ENCODE data around the gene DCST1. TPM values are rescaled to one million over a fixed set of nuclear protein-coding genes. Genes with fewer than 3 reads are reported as not detected.
A peak's percentile ranks its signal among the peaks of the same experiment; 100 is the strongest.

Gene DCST1
- total RNA-seq, 2 experiments from 2014 or later = 0.33 to 0.39 TPM

- ChIA-PET CTCF (interaction anchor here (1.0 to 1.6 kb wide), 4 partner anchors 9 to 57 kb away, joined by 3 to 5 read pairs (median 3); no protein-coding TSS in a partner anchor), POLR2A (interaction anchor here (0.6 to 10.7 kb wide), 12 partner anchors 9 to 123 kb away, joined by 3 to 189 read pairs (median 4); partner anchors contain the start of genes CKS1B, FLAD1, PBXIP1 and ZBTB7B)
- H3K27ac ChIP-seq (ENCODE audit: low read depth in 1 of 2, low read length in 2 of 2) = peak overlapping the region; percentile 87 to 88
- H3K27ac Mint-ChIP-seq = peak overlapping the region; percentile 92
- no peaks in the 10 kb centered on the region for H3K9me3 Mint-ChIP-seq
- ATAC-seq (ENCODE audit: poor library complexity) = no peak
- TF ChIP-seq CTCF (IDR thresholded peaks at IDR 0.05) = no peak
- H3K4me1 ChIP-seq (ENCODE audit: insufficient read depth, low read length) = peaks cover 99% of the 10 kb centered on the region
- H3K36me3 Mint-ChIP-seq (ENCODE audit: low read depth) = peaks cover 48% of the 10 kb centered on the region
- peaks cover 48% of the 10 kb centered on the region for H3K36me3 ChIP-seq (ENCODE audit: insufficient read depth, low read length)
- peaks cover 80% of the 10 kb centered on the region for H3K4me1 Mint-ChIP-seq (ENCODE audit: low read depth)
- H3K27me3 ChIP-seq (ENCODE audit: control insufficient read depth in 1 of 2, insufficient read depth in 2 of 2, low read length in 2 of 2) = no peaks in the 10 kb centered on the region
- H3K4me3 Mint-ChIP-seq = peak overlapping the region; percentile 91
- intact Hi-C loops (cut with DNase I, micrococcal nuclease) = no loop called here
- DNase-seq = peak in 4 of 14 experiments; percentile 42 to 58 (median 51)
- H3K9me3 ChIP-seq (ENCODE audit: control insufficient read depth in 1 of 2, insufficient read depth in 1 of 2, low read length in 2 of 2) = no peaks in the 10 kb centered on the region
- peak overlapping the region; percentile 89 for H3K4me3 ChIP-seq (ENCODE audit: low read length)
- no peaks in the 10 kb centered on the region for H3K27me3 Mint-ChIP-seq
Observed at GRCh38 chr1:155012026-155012546, 21.5 kb upstream of the DCST1 start.

- DNase-seq (no peak), ATAC-seq (ENCODE audit: poor library complexity) (peak; percentile 4)
- no peak for TF ChIP-seq CTCF (IDR thresholded peaks at IDR 0.05)
- Histone ChIP-seq H3K4me1 (ENCODE audit: insufficient read depth, low read length) (peaks cover 99% of the 10 kb centered on the region), H3K36me3 (ENCODE audit: insufficient read depth, low read length) (peaks cover 48% of the 10 kb centered on the region), H3K27me3 (ENCODE audit: control insufficient read depth in 1 of 2, insufficient read depth in 2 of 2, low read length in 2 of 2) (no peaks in the 10 kb centered on the region), H3K9me3 (ENCODE audit: control insufficient read depth in 1 of 2, insufficient read depth in 1 of 2, low read length in 2 of 2) (no peaks in the 10 kb centered on the region), H3K27ac (ENCODE audit: low read depth in 1 of 2, low read length in 2 of 2) (peak overlapping the region; percentile 87 to 88), H3K4me3 (ENCODE audit: low read length) (peak overlapping the region; percentile 89)
- Mint-ChIP-seq H3K4me1 (ENCODE audit: low read depth) (peaks cover 78% of the 10 kb centered on the region), H3K27me3 (no peaks in the 10 kb centered on the region), H3K36me3 (ENCODE audit: low read depth) (peaks cover 48% of the 10 kb centered on the region), H3K9me3 (no peaks in the 10 kb centered on the region), H3K27ac (peak overlapping the region; percentile 92), H3K4me3 (peak overlapping the region; percentile 91)
- CTCF ChIA-PET = interaction anchor here (1.0 to 1.6 kb wide), 4 partner anchors 9 to 58 kb away, joined by 3 to 5 read pairs (median 3); no protein-coding TSS in a partner anchor
- POLR2A ChIA-PET = interaction anchor here (0.6 to 10.7 kb wide), 13 partner anchors 8 to 454 kb away, joined by 3 to 189 read pairs (median 4); partner anchors contain the start of genes CKS1B, FLAD1, PBXIP1 and PMVK
- intact Hi-C loops (cut with DNase I, micrococcal nuclease) = no loop called here
Observed at GRCh38 chr1:155012776-155013602, 20.6 kb upstream of the DCST1 start.

GRCh38 chr1:155013632-155014031 lies 20.0 kb upstream of the DCST1 start:
- H3K27ac ChIP-seq (ENCODE audit: low read depth in 1 of 2, low read length in 2 of 2) = peak overlapping the region; percentile 87 to 88
- peaks cover 79% of the 10 kb centered on the region for H3K4me1 Mint-ChIP-seq (ENCODE audit: low read depth)
- intact Hi-C loops (cut with DNase I, micrococcal nuclease) = no loop called here
- peaks cover 99% of the 10 kb centered on the region for H3K4me1 ChIP-seq (ENCODE audit: insufficient read depth, low read length)
- DNase-seq (peak in 11 of 14 experiments; percentile 47 to 84 (median 65)), ATAC-seq (ENCODE audit: poor library complexity) (peak; percentile 26)
- H3K4me3 ChIP-seq (ENCODE audit: low read length) = peak overlapping the region; percentile 89
- H3K9me3 Mint-ChIP-seq = no peaks in the 10 kb centered on the region
- ChIA-PET CTCF (interaction anchor here (1.6 to 9.7 kb wide), 2 partner anchors 15 to 40 kb away, joined by 3 to 159 read pairs; partner anchors contain the start of genes LENEP and ZBTB7B), POLR2A (interaction anchor here (1.2 to 10.7 kb wide), 9 partner anchors 14 to 455 kb away, joined by 3 to 189 read pairs (median 5); partner anchors contain the start of genes CKS1B, FLAD1, PBXIP1 and PMVK)
- no peaks in the 10 kb centered on the region for H3K9me3 ChIP-seq (ENCODE audit: control insufficient read depth in 1 of 2, insufficient read depth in 1 of 2, low read length in 2 of 2)
- no peak for TF ChIP-seq CTCF (IDR thresholded peaks at IDR 0.05)
- peaks cover 48% of the 10 kb centered on the region for H3K36me3 Mint-ChIP-seq (ENCODE audit: low read depth)
- no peaks in the 10 kb centered on the region for H3K27me3 Mint-ChIP-seq
- H3K36me3 ChIP-seq (ENCODE audit: insufficient read depth, low read length) = peaks cover 52% of the 10 kb centered on the region
- peak overlapping the region; percentile 92 for H3K27ac Mint-ChIP-seq
- no peaks in the 10 kb centered on the region for H3K27me3 ChIP-seq (ENCODE audit: control insufficient read depth in 1 of 2, insufficient read depth in 2 of 2, low read length in 2 of 2)
- peak overlapping the region; percentile 91 for H3K4me3 Mint-ChIP-seq
